PC-3 (cell line): Measurements from ENCODE around the gene ARHGAP25. TPM values are rescaled to one million over a fixed set of nuclear protein-coding genes. Genes with fewer than 3 reads are reported as not detected.

Source experiments
- ATAC-seq: fragments of 200-7000 bp; cut with Tn5 transposase; 2 replicates; pipeline ENCODE4 v1.9.1; 2020; ENCODE audit warnings: mild to moderate bottlenecking, moderate library complexity
- BruUV-seq: library from RNA; stranded (reverse); fragments of 400-500 nt; replicated peaks from 2 replicates; lab custom pipeline; 2021; lab: Mats Ljungman, UMichigan
- CTCF ChIA-PET: fragments of 300-600 bp; sonication (Branson Sonifier 250); formaldehyde crosslinking; loops from one replicate; lab custom pipeline; 2022; ENCODE audit warnings: antibody characterized with exemption; lab: Charles Lee
- POLR2A ChIA-PET: fragments of 300-600 bp; sonication (Branson Sonifier 250); formaldehyde crosslinking; loops from one replicate; lab custom pipeline; 2022; ENCODE audit warnings: antibody characterized with exemption; ENCODE audit not compliant: unreplicated experiment; lab: Charles Lee
- DNase-seq: peaks from one replicate; pipeline ENCODE4 v3.0.0-alpha.2; 2015
- H2AFZ ChIP-seq: fragments of 300-600 bp; sonication (generic); 2 replicates; pipeline ENCODE4 v1.6.0; 2016; ENCODE audit warnings: antibody characterized with exemption, low read length
- H3F3A ChIP-seq: fragments of 300-600 bp; sonication (generic); one replicate; pipeline ENCODE4 v1.6.0; 2017; ENCODE audit warnings: antibody characterized with exemption, low read length, control low read depth, mild to moderate bottlenecking; ENCODE audit not compliant: unreplicated experiment
- H3K27ac ChIP-seq: fragments of 300-600 bp; sonication (generic); 2 replicates; pipeline ENCODE4 v1.5.1; 2016; ENCODE audit warnings: mild to moderate bottlenecking, low read length
- H3K27me3 ChIP-seq: fragments of 300-600 bp; sonication (generic); 2 replicates; pipeline ENCODE4 v1.6.1; 2016; ENCODE audit warnings: low read length, mixed read lengths
- H3K36me3 ChIP-seq: fragments of 300-600 bp; sonication (generic); 2 replicates; pipeline ENCODE4 v1.6.1; 2016; ENCODE audit warnings: low read depth, mixed run types, low read length, mixed read lengths
- H3K4me1 ChIP-seq: fragments of 300-600 bp; sonication (generic); 2 replicates; pipeline ENCODE4 v1.5.1; 2016; ENCODE audit warnings: low read length; ENCODE audit not compliant: insufficient read depth
- H3K4me2 ChIP-seq: fragments of 300-600 bp; sonication (generic); 2 replicates; pipeline ENCODE4 v1.6.0; 2016; ENCODE audit warnings: low read length
- H3K4me3 ChIP-seq: fragments of 300-600 bp; sonication (generic); 2 replicates; pipeline ENCODE4 v1.5.1; 2016; ENCODE audit warnings: mild to moderate bottlenecking, low read length, mixed read lengths
- H3K79me2 ChIP-seq: fragments of 300-600 bp; sonication (generic); 2 replicates; pipeline ENCODE4 v1.6.1; 2017; ENCODE audit warnings: low read length, mixed read lengths
- H3K9ac ChIP-seq: fragments of 300-600 bp; sonication (generic); 2 replicates; pipeline ENCODE4 v1.6.0; 2016; ENCODE audit warnings: mild to moderate bottlenecking, low read length
- H3K9me2 ChIP-seq: fragments of 300-600 bp; sonication (generic); replicated peaks from 2 replicates; pipeline ENCODE4 v1.6.1; 2016; ENCODE audit warnings: mixed run types, low read length, mixed read lengths
- H3K9me3 ChIP-seq: fragments of 300-600 bp; sonication (generic); 2 replicates; pipeline ENCODE4 v1.6.1; 2016; ENCODE audit warnings: low read length, mixed read lengths
- H4K20me1 ChIP-seq: fragments of 300-600 bp; sonication (generic); 2 replicates; pipeline ENCODE4 v1.6.1; 2016; ENCODE audit warnings: low read length, mixed read lengths
- CTCF ChIP-seq: fragments of 300-600 bp; sonication (generic); conservative IDR thresholded peaks from 2 replicates; pipeline ENCODE4 v1.5.1; 2017; ENCODE audit warnings: antibody characterized with exemption, low read depth, mild to moderate bottlenecking, low read length
- EZH2 ChIP-seq: fragments of 300-600 bp; sonication (generic); IDR thresholded peaks from one replicate; pipeline ENCODE4 v1.6.1; 2017; ENCODE audit warnings: antibody characterized with exemption, mild to moderate bottlenecking, low read length; ENCODE audit not compliant: unreplicated experiment
- EZH2phosphoT487 ChIP-seq: fragments of 300-600 bp; sonication (generic); IDR thresholded peaks from 2 replicates; pipeline ENCODE4 v1.6.1; 2018; ENCODE audit warnings: mild to moderate bottlenecking, antibody characterized with exemption, low read length, borderline replicate concordance
- intact Hi-C: fragments of 100-400 bp; cut with micrococcal nuclease; formaldehyde crosslinking; loops from 2 replicates; pipeline ENCODE4 v1.9.0; 2023
- total RNA-seq: library from RNA; depleted of rRNA; stranded (reverse); fragments of >200 nt; gene quantifications from 2 replicates; pipeline ENCODE4 v1.2.3, GENCODE V29; 2014

The ARHGAP25 gene
- total RNA-seq, 1 experiment from 2014 or later: not detected

GRCh38 chr2:68853035-68853434 lies 118.4 kb downstream of the ARHGAP25 start:
- Histone ChIP-seq H3K9me3 (no peaks in the 10 kb centered on the region), H3K36me3 (no peaks in the 10 kb centered on the region), H3K27me3 (peaks cover 28% of the 10 kb centered on the region; the same call in 1 of the 2 replicates), H3F3A (no peaks in the 10 kb centered on the region), H3K9me2 (no peaks in the 10 kb centered on the region), H4K20me1 (no peaks in the 10 kb centered on the region), H3K4me3 (no peak overlapping the region), H3K79me2 (no peaks in the 10 kb centered on the region), H3K4me2 (no peak overlapping the region), H3K27ac (no peak overlapping the region), H2AFZ (no peak overlapping the region), H3K9ac (no peak overlapping the region), H3K4me1 (no peaks in the 10 kb centered on the region; the same call in 1 of the 2 replicates)
- ATAC-seq (no peak), DNase-seq (peak; percentile 11)
- TF ChIP-seq EZH2: no peak
- no peak for TF ChIP-seq CTCF
- ChIA-PET POLR2A (no interaction called here), CTCF (interaction anchor here (0.6 kb wide), 1 partner anchor 72 kb away, joined by 3 read pairs; no protein-coding TSS in a partner anchor)
- no TSS peak for BruUV-seq
- intact Hi-C loops: no loop called here

GRCh38 chr2:68853915-68854314 lies 119.3 kb downstream of the ARHGAP25 start:
- Histone ChIP-seq H3K4me3 (no peak overlapping the region), H3K9me2 (no peaks in the 10 kb centered on the region), H3K4me2 (no peak overlapping the region), H3K36me3 (no peaks in the 10 kb centered on the region), H3K4me1 (no peaks in the 10 kb centered on the region; the same call in 1 of the 2 replicates), H3F3A (no peaks in the 10 kb centered on the region), H3K9ac (no peak overlapping the region), H3K27ac (no peak overlapping the region), H3K9me3 (no peaks in the 10 kb centered on the region), H3K79me2 (no peaks in the 10 kb centered on the region), H4K20me1 (no peaks in the 10 kb centered on the region), H2AFZ (no peak overlapping the region), H3K27me3 (peaks cover 29% of the 10 kb centered on the region; the same call in 1 of the 2 replicates)
- POLR2A ChIA-PET: no interaction called here
- BruUV-seq: no TSS peak
- intact Hi-C loops: no loop called here
- ATAC-seq (no peak), DNase-seq (no peak)
- no peak for TF ChIP-seq EZH2phosphoT487
- TF ChIP-seq CTCF: no peak
- no peak for TF ChIP-seq EZH2
- CTCF ChIA-PET: no interaction called here

- Histone ChIP-seq H3K79me2 (no peaks in the 10 kb centered on the region), H3K27me3 (peaks cover 35% of the 10 kb centered on the region; the same call in 1 of the 2 replicates), H3K4me2 (no peak overlapping the region), H3K9ac (no peak overlapping the region), H2AFZ (no peak overlapping the region), H3K9me2 (no peaks in the 10 kb centered on the region), H3F3A (no peaks in the 10 kb centered on the region), H3K36me3 (no peaks in the 10 kb centered on the region), H3K9me3 (no peaks in the 10 kb centered on the region), H4K20me1 (no peaks in the 10 kb centered on the region), H3K4me3 (no peak overlapping the region), H3K27ac (no peak overlapping the region), H3K4me1 (no peaks in the 10 kb centered on the region; the same call in 1 of the 2 replicates)
- CTCF ChIA-PET: no interaction called here
- ATAC-seq (no peak), DNase-seq (no peak)
- BruUV-seq: no TSS peak
- POLR2A ChIA-PET: no interaction called here
- TF ChIP-seq EZH2phosphoT487: no peak
- no peak for TF ChIP-seq CTCF
- TF ChIP-seq EZH2: no peak
- intact Hi-C loops: no loop called here
These were observed 119.9 kb downstream of the ARHGAP25 start for GRCh38 chr2:68854476-68854875.
